GM12892 (cell line): Measurements from ENCODE around the gene DHX58.

Experiments
- POLR2A ChIP-seq: IDR thresholded peaks from 2 replicates; pipeline ENCODE4 v1.6.1; 2011; ENCODE audit warnings: low read depth, low read length, control low read depth
- POLR2AphosphoS5 ChIP-seq: IDR thresholded peaks from 2 replicates; pipeline ENCODE4 v1.6.1; 2011; ENCODE audit warnings: low read depth, low read length, control low read depth
- TAF1 ChIP-seq: IDR thresholded peaks from 2 replicates; pipeline ENCODE4 v1.6.1; 2011; ENCODE audit warnings: low read depth, mild to moderate bottlenecking, control low read depth, low read length, borderline replicate concordance

GRCh38 chr17:42110301-42111264 lies 1.9 kb downstream of the DHX58 start:
- no peak for TF ChIP-seq POLR2A
- no peak for TF ChIP-seq POLR2AphosphoS5
- no peak for TF ChIP-seq TAF1
